Smooth muscle cell (in vitro differentiated cells): ENCODE results near the gene RSF1. TPM values are rescaled to one million over a fixed set of nuclear protein-coding genes. Genes with fewer than 3 reads are reported as not detected.

Experiments
- DNase-seq: peaks from one replicate; lab custom pipeline; 2025; ENCODE audit not compliant: unreplicated experiment; lab: John Stamatoyannopoulos, UW
- H2AFZ ChIP-seq: fragments of 200-600 bp; sonication (generic); 2 replicates; pipeline ENCODE4 v1.6.0; 2016; ENCODE audit warnings: antibody characterized with exemption, low read depth, mild to moderate bottlenecking
- H3F3A ChIP-seq: fragments of 200-600 bp; sonication (generic); 2 replicates; pipeline ENCODE4 v1.6.0; 2017; ENCODE audit warnings: antibody characterized with exemption, low read depth
- H3K27ac ChIP-seq: fragments of 200-600 bp; sonication (generic); 2 replicates; pipeline ENCODE4 v1.5.1; 2016; ENCODE audit warnings: low read depth, mild to moderate bottlenecking
- H3K27me3 ChIP-seq: fragments of 200-600 bp; sonication (generic); 2 replicates; pipeline ENCODE4 v1.6.1; 2016; ENCODE audit warnings: low read depth, mild to moderate bottlenecking
- H3K36me3 ChIP-seq: fragments of 200-600 bp; sonication (generic); 2 replicates; pipeline ENCODE4 v1.5.1; 2016; ENCODE audit warnings: low read depth
- H3K4me1 ChIP-seq: fragments of 200-600 bp; sonication (generic); 2 replicates; pipeline ENCODE4 v1.5.1; 2016; ENCODE audit warnings: low read depth
- H3K4me2 ChIP-seq: fragments of 200-600 bp; sonication (generic); 2 replicates; pipeline ENCODE4 v1.6.0; 2016; ENCODE audit warnings: mild to moderate bottlenecking
- H3K4me3 ChIP-seq: fragments of 200-600 bp; sonication (generic); 2 replicates; pipeline ENCODE4 v1.5.1; 2016; ENCODE audit warnings: mild to moderate bottlenecking
- H3K79me2 ChIP-seq: fragments of 200-600 bp; sonication (generic); 2 replicates; pipeline ENCODE4 v1.6.0; 2016; ENCODE audit warnings: low read depth, mild to moderate bottlenecking
- H3K9ac ChIP-seq: fragments of 200-600 bp; sonication (generic); 2 replicates; pipeline ENCODE4 v1.6.0; 2016; ENCODE audit warnings: low read depth
- H3K9me3 ChIP-seq: fragments of 200-600 bp; sonication (generic); replicated peaks from 2 replicates; pipeline ENCODE4 v1.5.1; 2016; ENCODE audit warnings: low read depth
- H4K20me1 ChIP-seq: fragments of 200-600 bp; sonication (generic); 2 replicates; pipeline ENCODE4 v1.6.0; 2016; ENCODE audit warnings: low read depth
- WGBS: methylation state at CpG from one replicate; pipeline ENCODE4 v1.1.7; 2016; ENCODE audit warnings: low lambda C conversion rate; 5-methylcytosine and 5-hydroxymethylcytosine counted together
- polyA plus RNA-seq: library from polyadenylated mRNA; unstranded; fragments of >200 nt; fragmentation: Nextera tagmentation; extraction: Ambion mirVana; gene quantifications from 2 replicates; pipeline ENCODE4 v1.2.1, GENCODE V29; 2016
- total RNA-seq: library from RNA; depleted of rRNA; stranded (reverse); fragments of >200 nt; gene quantifications from 2 replicates; pipeline ENCODE4 v1.2.3, GENCODE V29; 2014
- TF ChIP-seq, protein P1 (sequence below): fragments of 200-600 bp; sonication (generic); IDR thresholded peaks from 2 replicates; pipeline ENCODE4 v1.5.1; 2017; ENCODE audit warnings: borderline replicate concordance, mild to moderate bottlenecking, antibody characterized with exemption; ENCODE audit not compliant: insufficient read depth, poor library complexity, severe bottlenecking

The RSF1 gene
- total and polyA plus RNA-seq, 2 experiments from 2014 or later = 39.6 to 62.6 TPM

GRCh38 chr11:77658213-77659013 is 162.1 kb downstream of the RSF1 start:
- Histone ChIP-seq H4K20me1 (no peaks in the 10 kb centered on the region), H2AFZ (no peak overlapping the region), H3K4me3 (no peak overlapping the region), H3K9ac (no peak overlapping the region), H3K27me3 (no peaks in the 10 kb centered on the region), H3K4me1 (no peaks in the 10 kb centered on the region), H3K36me3 (no peaks in the 10 kb centered on the region), H3F3A (no peaks in the 10 kb centered on the region), H3K4me2 (peak overlapping the region; percentile 64), H3K9me3 (no peaks in the 10 kb centered on the region), H3K79me2 (no peaks in the 10 kb centered on the region), H3K27ac (no peak overlapping the region)
- no peak for DNase-seq
- TF ChIP-seq, protein P1, sequence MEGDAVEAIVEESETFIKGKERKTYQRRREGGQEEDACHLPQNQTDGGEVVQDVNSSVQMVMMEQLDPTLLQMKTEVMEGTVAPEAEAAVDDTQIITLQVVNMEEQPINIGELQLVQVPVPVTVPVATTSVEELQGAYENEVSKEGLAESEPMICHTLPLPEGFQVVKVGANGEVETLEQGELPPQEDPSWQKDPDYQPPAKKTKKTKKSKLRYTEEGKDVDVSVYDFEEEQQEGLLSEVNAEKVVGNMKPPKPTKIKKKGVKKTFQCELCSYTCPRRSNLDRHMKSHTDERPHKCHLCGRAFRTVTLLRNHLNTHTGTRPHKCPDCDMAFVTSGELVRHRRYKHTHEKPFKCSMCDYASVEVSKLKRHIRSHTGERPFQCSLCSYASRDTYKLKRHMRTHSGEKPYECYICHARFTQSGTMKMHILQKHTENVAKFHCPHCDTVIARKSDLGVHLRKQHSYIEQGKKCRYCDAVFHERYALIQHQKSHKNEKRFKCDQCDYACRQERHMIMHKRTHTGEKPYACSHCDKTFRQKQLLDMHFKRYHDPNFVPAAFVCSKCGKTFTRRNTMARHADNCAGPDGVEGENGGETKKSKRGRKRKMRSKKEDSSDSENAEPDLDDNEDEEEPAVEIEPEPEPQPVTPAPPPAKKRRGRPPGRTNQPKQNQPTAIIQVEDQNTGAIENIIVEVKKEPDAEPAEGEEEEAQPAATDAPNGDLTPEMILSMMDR = no peak
- 93% methylated on average over 4 of the region's 4 CpGs for WGBS

- TF ChIP-seq, protein P1 = no peak
- no peak overlapping the region for H2AFZ ChIP-seq
- WGBS = 87% methylated on average over 7 of the region's 7 CpGs
- H3K27ac ChIP-seq = no peak overlapping the region
- H3K4me2 ChIP-seq = no peak overlapping the region
- no peaks in the 10 kb centered on the region for H3K79me2 ChIP-seq
- no peak for DNase-seq
- H3K4me1 ChIP-seq = no peaks in the 10 kb centered on the region
- H3K36me3 ChIP-seq = no peaks in the 10 kb centered on the region
- H3K9ac ChIP-seq = no peak overlapping the region
- no peaks in the 10 kb centered on the region for H4K20me1 ChIP-seq
- H3K4me3 ChIP-seq = no peak overlapping the region
- H3K9me3 ChIP-seq = no peaks in the 10 kb centered on the region
- no peaks in the 10 kb centered on the region for H3F3A ChIP-seq
- H3K27me3 ChIP-seq = no peaks in the 10 kb centered on the region
Observed at GRCh38 chr11:77656362-77656761, 164.2 kb downstream of the RSF1 start.

DNA sequence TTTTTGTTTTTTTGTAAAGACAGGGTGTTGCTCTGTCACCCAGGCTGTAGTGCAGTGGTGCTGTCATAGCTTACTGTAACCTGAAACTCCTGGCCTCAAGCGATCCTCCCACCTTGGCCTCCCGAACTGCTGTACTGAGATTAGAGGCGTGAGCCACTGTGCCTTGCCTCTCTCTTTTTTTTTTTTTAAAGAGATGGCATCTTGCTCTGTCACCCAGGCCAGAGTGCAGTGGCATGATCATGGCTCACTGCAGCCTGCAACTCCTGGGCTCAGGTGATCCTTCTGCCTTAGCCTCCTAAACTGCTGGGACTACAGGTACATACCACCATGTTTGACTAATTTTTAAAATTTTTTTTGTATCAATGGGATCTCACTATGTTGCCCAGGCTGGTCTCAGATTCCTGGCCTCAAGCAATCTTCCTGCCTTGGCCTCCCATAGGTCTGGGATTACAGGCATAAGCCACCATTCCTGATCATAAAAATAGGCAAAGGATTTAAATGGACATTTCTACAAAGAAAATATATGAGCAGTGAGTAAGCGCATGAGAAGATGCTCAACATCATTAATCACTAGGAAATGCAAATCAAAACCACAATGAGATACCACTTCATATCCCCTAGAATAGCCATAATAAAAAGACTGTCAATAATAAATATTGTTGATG is 165.6 kb downstream of the RSF1 start:
- Histone ChIP-seq H3K79me2 (no peaks in the 10 kb centered on the region), H3F3A (no peaks in the 10 kb centered on the region), H3K9ac (no peak overlapping the region), H3K4me3 (no peak overlapping the region), H3K9me3 (no peaks in the 10 kb centered on the region), H3K4me2 (no peak overlapping the region), H3K4me1 (no peaks in the 10 kb centered on the region), H2AFZ (no peak overlapping the region), H3K27ac (no peak overlapping the region), H3K27me3 (no peaks in the 10 kb centered on the region), H3K36me3 (no peaks in the 10 kb centered on the region), H4K20me1 (no peaks in the 10 kb centered on the region)
- TF ChIP-seq, protein P1 = no peak
- 92% methylated on average over 4 of the region's 4 CpGs for WGBS
- no peak for DNase-seq
